KMS-11 (cell line): ENCODE measurements around the gene PRR36.
A peak's percentile ranks its signal among the peaks of the same experiment; 100 is the strongest.

Experiments used
- H2AFZ ChIP-seq: fragments of 200-600 bp; sonication (generic); 2 replicates; pipeline ENCODE4 v1.6.1; 2016; ENCODE audit warnings: antibody characterized with exemption, mixed run types, low read depth
- H3K27ac ChIP-seq: fragments of 200-600 bp; sonication (generic); 2 replicates; pipeline ENCODE4 v1.6.1; 2016; ENCODE audit warnings: mild to moderate bottlenecking, mixed run types
- H3K27me3 ChIP-seq: fragments of 200-600 bp; sonication (generic); 2 replicates; pipeline ENCODE4 v1.6.1; 2017; ENCODE audit warnings: mild to moderate bottlenecking, low read depth, mixed run types, moderate library complexity; ENCODE audit not compliant: insufficient read depth
- H3K36me3 ChIP-seq: fragments of 200-600 bp; sonication (generic); 2 replicates; pipeline ENCODE4 v1.6.1; 2017; ENCODE audit warnings: mild to moderate bottlenecking, mixed run types; ENCODE audit not compliant: insufficient read depth
- H3K4me1 ChIP-seq: fragments of 200-600 bp; sonication (generic); 2 replicates; pipeline ENCODE4 v1.6.1; 2016; ENCODE audit warnings: mild to moderate bottlenecking, low read depth, mixed run types; ENCODE audit not compliant: poor library complexity, severe bottlenecking
- H3K4me2 ChIP-seq: fragments of 200-600 bp; sonication (generic); 2 replicates; pipeline ENCODE4 v1.7.0; 2016; ENCODE audit warnings: mild to moderate bottlenecking, mixed run types
- H3K4me3 ChIP-seq: fragments of 200-600 bp; sonication (generic); IDR thresholded peaks from 2 replicates; pipeline ENCODE4 v1.6.1; 2017; ENCODE audit warnings: low read depth, low read length, mixed read lengths; ENCODE audit not compliant: insufficient read depth
- H3K79me2 ChIP-seq: fragments of 200-600 bp; sonication (generic); 2 replicates; pipeline ENCODE4 v1.6.1; 2016; ENCODE audit warnings: low read depth, mixed run types; ENCODE audit not compliant: insufficient read depth
- H3K9ac ChIP-seq: fragments of 200-600 bp; sonication (generic); 2 replicates; pipeline ENCODE4 v1.6.1; 2016; ENCODE audit warnings: mild to moderate bottlenecking, mixed run types
- H4K20me1 ChIP-seq: fragments of 200-600 bp; sonication (generic); 2 replicates; pipeline ENCODE4 v1.6.1; 2016; ENCODE audit warnings: mild to moderate bottlenecking, mixed run types; ENCODE audit not compliant: insufficient read depth
- TF ChIP-seq, protein P1 (sequence below): fragments of 200-600 bp; sonication (generic); conservative IDR thresholded peaks from 2 replicates; pipeline ENCODE4 v1.6.1; 2017; ENCODE audit warnings: low read depth, mild to moderate bottlenecking, antibody characterized with exemption, low read length, moderate library complexity, mixed read lengths

The PRR36 gene

DNA sequence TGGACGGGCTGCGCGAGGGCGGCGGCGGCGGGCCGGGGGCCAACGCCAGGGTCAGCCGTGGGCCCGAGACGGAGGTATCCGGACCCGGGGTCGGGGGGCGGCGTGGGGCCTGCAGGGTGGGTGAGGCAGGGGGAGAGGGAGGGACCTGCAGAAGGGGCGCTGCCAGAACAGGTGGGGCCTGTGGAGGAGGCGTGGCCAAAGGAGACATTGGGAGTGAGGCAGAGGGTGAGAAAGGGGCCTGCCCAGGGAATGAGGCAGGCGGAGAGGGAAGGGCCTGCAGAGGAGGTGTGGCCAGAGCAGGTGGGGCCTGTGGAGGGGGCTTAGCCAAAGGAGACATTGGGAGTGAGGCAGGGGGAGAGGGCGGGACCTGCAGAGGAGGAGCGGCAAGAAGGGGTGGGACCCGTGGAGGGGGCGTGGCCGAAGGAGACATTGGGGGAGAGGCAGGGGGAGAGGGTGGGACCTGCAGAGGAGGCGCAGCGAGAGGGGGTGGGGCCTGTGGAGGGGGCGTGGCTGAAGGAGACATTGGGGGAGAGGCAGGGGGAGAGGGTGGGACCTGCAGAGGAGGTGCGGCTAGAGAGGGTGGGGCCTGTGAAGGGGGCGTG lies 4.2 kb downstream of the PRR36 start:
- Histone ChIP-seq H2AFZ (peak overlapping the region; percentile 85), H3K27me3 (no peaks in the 10 kb centered on the region; the same call in 1 of the 2 replicates), H3K4me1 (peaks cover 32% of the 10 kb centered on the region), H3K27ac (peak overlapping the region; percentile 69; the same call in 1 of the 2 replicates), H3K79me2 (no peaks in the 10 kb centered on the region), H3K9ac (peak overlapping the region; percentile 56; the same call in 1 of the 2 replicates), H3K36me3 (no peaks in the 10 kb centered on the region), H3K4me3 (no peak overlapping the region), H3K4me2 (peak overlapping the region; percentile 90), H4K20me1 (no peaks in the 10 kb centered on the region)
- TF ChIP-seq, protein P1, sequence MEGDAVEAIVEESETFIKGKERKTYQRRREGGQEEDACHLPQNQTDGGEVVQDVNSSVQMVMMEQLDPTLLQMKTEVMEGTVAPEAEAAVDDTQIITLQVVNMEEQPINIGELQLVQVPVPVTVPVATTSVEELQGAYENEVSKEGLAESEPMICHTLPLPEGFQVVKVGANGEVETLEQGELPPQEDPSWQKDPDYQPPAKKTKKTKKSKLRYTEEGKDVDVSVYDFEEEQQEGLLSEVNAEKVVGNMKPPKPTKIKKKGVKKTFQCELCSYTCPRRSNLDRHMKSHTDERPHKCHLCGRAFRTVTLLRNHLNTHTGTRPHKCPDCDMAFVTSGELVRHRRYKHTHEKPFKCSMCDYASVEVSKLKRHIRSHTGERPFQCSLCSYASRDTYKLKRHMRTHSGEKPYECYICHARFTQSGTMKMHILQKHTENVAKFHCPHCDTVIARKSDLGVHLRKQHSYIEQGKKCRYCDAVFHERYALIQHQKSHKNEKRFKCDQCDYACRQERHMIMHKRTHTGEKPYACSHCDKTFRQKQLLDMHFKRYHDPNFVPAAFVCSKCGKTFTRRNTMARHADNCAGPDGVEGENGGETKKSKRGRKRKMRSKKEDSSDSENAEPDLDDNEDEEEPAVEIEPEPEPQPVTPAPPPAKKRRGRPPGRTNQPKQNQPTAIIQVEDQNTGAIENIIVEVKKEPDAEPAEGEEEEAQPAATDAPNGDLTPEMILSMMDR: no peak

DNA sequence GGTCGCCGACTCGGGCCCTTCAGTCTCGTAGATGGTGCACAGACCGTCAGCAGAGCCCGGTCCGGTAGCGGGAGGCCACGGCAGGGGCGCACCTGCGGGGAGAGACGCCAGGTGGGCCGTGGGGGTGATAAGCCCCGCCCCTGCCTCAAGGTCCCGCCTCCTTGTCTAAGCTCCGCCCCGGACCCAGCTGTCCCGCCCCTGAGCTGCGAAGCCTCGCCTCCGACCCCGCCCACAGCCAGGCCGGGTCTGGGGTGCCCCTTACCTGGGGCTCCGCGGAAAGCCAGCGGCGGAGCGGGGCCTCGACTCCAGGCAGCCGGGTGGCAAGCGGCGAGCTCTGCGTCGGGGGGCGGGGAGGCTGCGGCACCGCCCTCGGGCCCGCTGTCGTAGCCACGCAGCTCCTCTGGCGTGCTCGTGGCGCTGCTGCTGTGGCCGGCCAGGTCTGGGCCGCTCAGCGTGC lies 4.7 kb downstream of the PRR36 start:
- Histone ChIP-seq H3K4me2 (peak overlapping the region; percentile 90), H3K27me3 (no peaks in the 10 kb centered on the region; the same call in 1 of the 2 replicates), H3K4me3 (no peak overlapping the region), H4K20me1 (no peaks in the 10 kb centered on the region), H3K79me2 (no peaks in the 10 kb centered on the region), H2AFZ (peak overlapping the region; percentile 85), H3K4me1 (peaks cover 36% of the 10 kb centered on the region), H3K27ac (peak overlapping the region; percentile 69; the same call in 1 of the 2 replicates), H3K36me3 (no peaks in the 10 kb centered on the region), H3K9ac (peak overlapping the region; percentile 56; the same call in 1 of the 2 replicates)
- TF ChIP-seq, protein P1: peak; percentile 26; the same call in 1 of the 2 replicates

DNA sequence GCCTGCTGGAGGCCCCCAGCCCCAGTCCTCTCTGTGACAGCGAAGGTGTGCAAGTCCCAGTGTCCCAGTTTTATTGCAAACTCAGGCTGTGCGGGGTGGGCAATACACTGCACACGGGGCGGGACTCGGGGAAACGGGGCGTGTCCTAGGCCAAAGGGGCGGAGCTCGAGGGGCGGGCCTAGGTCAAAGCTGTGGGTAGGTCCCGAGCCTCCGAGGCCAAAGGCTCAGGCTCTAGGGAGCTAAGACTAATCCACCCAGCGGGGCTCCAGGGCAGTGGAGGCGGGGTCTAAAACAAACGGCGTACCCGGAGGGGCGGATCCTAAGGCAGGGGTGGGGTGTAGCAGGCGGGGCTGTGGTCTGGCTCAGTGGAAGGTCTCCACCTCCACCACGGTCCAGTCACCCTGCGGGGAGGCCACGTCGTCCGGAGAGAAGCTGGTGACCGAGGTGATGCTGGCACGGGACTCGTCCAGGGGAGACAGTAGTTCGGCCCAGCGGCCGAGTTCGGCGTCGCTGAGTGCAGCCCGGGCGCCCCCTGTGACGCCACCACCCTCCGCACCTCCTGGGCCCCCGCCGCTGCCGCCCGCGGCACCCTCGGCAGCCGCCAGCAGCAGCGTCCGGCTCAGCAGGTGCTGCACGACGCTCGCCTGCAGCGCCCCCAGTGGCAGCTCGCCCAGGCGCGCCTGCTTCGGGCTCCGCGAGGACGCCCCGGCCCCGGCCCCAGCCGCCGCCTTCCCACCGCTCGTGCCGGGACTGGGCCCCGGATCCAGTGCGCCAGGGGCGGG lies 5.3 kb downstream of the PRR36 start:
- Histone ChIP-seq H3K27ac (peak overlapping the region; percentile 69), H3K4me3 (no peak overlapping the region), H3K36me3 (no peaks in the 10 kb centered on the region), H3K27me3 (no peaks in the 10 kb centered on the region; the same call in 1 of the 2 replicates), H3K4me2 (peak overlapping the region; percentile 90), H4K20me1 (no peaks in the 10 kb centered on the region), H2AFZ (peak overlapping the region; percentile 85), H3K79me2 (no peaks in the 10 kb centered on the region), H3K4me1 (peaks cover 36% of the 10 kb centered on the region), H3K9ac (peak overlapping the region; percentile 56; the same call in 1 of the 2 replicates)
- TF ChIP-seq, protein P1: peak; percentile 61

DNA sequence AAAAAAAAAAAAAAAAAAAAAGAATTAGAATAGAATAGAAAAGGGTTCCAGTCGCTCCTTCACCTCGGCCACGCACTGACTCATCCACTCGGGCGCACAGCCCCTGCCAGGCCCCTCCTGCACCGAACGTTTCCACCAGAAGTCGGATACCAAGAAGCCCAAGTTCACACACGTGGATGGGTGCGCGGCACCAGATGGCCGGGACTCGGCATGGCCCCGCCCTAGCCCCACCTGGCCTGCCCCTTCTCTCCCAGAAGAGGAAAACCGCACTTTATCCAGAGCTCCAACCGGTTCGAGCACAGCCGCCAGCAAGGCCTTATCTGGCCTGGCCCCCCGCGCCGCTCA lies 5.9 kb downstream of the PRR36 start:
- Histone ChIP-seq H3K9ac (peak overlapping the region; percentile 56; the same call in 1 of the 2 replicates), H3K4me1 (peaks cover 36% of the 10 kb centered on the region), H3K4me3 (no peak overlapping the region), H3K4me2 (peak overlapping the region; percentile 90), H3K79me2 (no peaks in the 10 kb centered on the region), H3K27me3 (no peaks in the 10 kb centered on the region; the same call in 1 of the 2 replicates), H4K20me1 (no peaks in the 10 kb centered on the region), H3K36me3 (no peaks in the 10 kb centered on the region), H3K27ac (peak overlapping the region; percentile 69; the same call in 1 of the 2 replicates), H2AFZ (peak overlapping the region; percentile 85)
- TF ChIP-seq, protein P1: no peak
